Choroid plexus epithelial cell (primary cell): ENCODE measurements around the gene ASIC4.

Source experiments
- DNase-seq: peaks from one replicate; pipeline ENCODE4 v3.0.0-alpha.2; 2010; ENCODE audit warnings: low read depth
- H3K4me3 ChIP-seq: 2 replicates; pipeline ENCODE4 v1.5.1; 2011; ENCODE audit warnings: low read depth, mild to moderate bottlenecking, control low read depth, low read length, moderate library complexity
- CTCF ChIP-seq: conservative IDR thresholded peaks from 2 replicates; pipeline ENCODE4 v1.5.1; 2011; ENCODE audit warnings: low read depth, mild to moderate bottlenecking, control low read depth, inconsistent platforms, low read length, moderate library complexity

The ASIC4 gene

GRCh38 chr2:219488844-219489194 is 25.5 kb upstream of the ASIC4 start:
- no peak overlapping the region for H3K4me3 ChIP-seq
- no peak for TF ChIP-seq CTCF
- no peak for DNase-seq

- no peak for DNase-seq
- no peak overlapping the region for H3K4me3 ChIP-seq
- no peak for TF ChIP-seq CTCF
Measured at GRCh38 chr2:219489315-219489714, 25.0 kb upstream of the ASIC4 start.

GRCh38 chr2:219490186-219490585 is 24.1 kb upstream of the ASIC4 start:
- H3K4me3 ChIP-seq: no peak overlapping the region
- no peak for DNase-seq
- TF ChIP-seq CTCF: peak; percentile 17

GRCh38 chr2:219490600-219491130 is 23.6 kb upstream of the ASIC4 start:
- no peak for TF ChIP-seq CTCF
- no peak overlapping the region for H3K4me3 ChIP-seq
- DNase-seq: no peak

- TF ChIP-seq CTCF: no peak
- no peak for DNase-seq
Measured at GRCh38 chr2:219491278-219491963, 22.9 kb upstream of the ASIC4 start.

GRCh38 chr2:219492575-219492974 is 21.7 kb upstream of the ASIC4 start:
- no peak for DNase-seq
- no peak overlapping the region for H3K4me3 ChIP-seq
- TF ChIP-seq CTCF: no peak

More at GRCh38 chr2:219491278-219491963, 22.9 kb upstream of the ASIC4 start:
- no peak overlapping the region for H3K4me3 ChIP-seq

- TF ChIP-seq CTCF: no peak
- no peak overlapping the region for H3K4me3 ChIP-seq
- DNase-seq: no peak
Measured at GRCh38 chr2:219493086-219493485, 21.2 kb upstream of the ASIC4 start.
